Myometrial cell (primary cell): ENCODE measurements around the gene TERT. TPM values are rescaled to one million over a fixed set of nuclear protein-coding genes. Genes with fewer than 3 reads are reported as not detected.

Source experiments
- total RNA-seq: library from RNA; depleted of rRNA; stranded (reverse); fragments of >200 nt; gene quantifications from 2 replicates; pipeline ENCODE4 v1.2.3, GENCODE V29; 2015

TERT gene
- not detected in 2 replicates for total RNA-seq

GRCh38 chr5:1294835-1295649, at the start of gene TERT:
TERT (minus strand) TSS chr5:1295068; CDS start chr5:1294989, 79 bp downstream.

DNA sequence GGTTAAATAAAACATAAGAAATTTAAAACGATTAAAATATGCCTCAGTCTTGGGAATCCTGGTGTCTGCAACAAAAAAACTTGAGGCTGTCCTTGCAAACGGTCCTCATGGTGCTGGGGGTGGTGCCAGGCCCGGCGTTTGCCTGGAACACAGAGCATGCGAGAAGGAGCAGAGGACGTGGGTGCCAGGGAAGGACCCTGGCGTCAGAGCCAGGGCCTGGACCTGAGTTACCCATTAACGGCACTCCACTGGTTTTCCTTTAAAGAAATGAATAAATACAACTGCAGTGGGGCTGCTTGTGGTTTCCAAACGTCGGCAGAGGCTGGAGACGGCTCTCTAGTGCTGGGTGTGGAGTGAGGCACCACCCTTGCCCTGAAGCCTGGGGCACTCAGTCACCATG, 69.8 kb downstream of the TERT start, which contains the start of gene SLC6A18:
Gene SLC6A18 (plus strand): TSS at position 301 of the 400 bp plus-strand sequence. CDS start 97 bp downstream, at position 398.

Other genes with a start within 250 kb of the TERT start
- 5.8 and 8.6 TPM in 2 replicates for gene SLC12A7, start 183.0 kb downstream of the TERT start, total RNA-seq
- not detected in 2 replicates for gene SLC6A19, start 93.5 kb downstream of the TERT start, total RNA-seq
- not detected in 2 replicates for gene SLC6A18, start 69.7 kb downstream of the TERT start, total RNA-seq
- 99.6 and 157 TPM in 2 replicates for gene CLPTM1L, start 50.0 kb upstream of the TERT start, total RNA-seq
- gene SLC6A3, start 150.4 kb upstream of the TERT start, total RNA-seq = not detected in 2 replicates
- gene LPCAT1, start 228.9 kb upstream of the TERT start, total RNA-seq = 50.9 and 66.9 TPM in 2 replicates